HEK293 (cell line): ENCODE results near the gene PAF1.

Experiments used
- GFI1B ChIP-seq: fragments of 450-650 bp; formaldehyde crosslinking; IDR thresholded peaks from 2 replicates; pipeline ENCODE4 v1.5.1; 2016; ENCODE audit warnings: missing biosample characterization, missing genetic modification characterization
- GLIS1 ChIP-seq: fragments of 450-650 bp; formaldehyde crosslinking; IDR thresholded peaks from 2 replicates; pipeline ENCODE4 v1.5.1; 2016; ENCODE audit warnings: missing biosample characterization, missing genetic modification characterization
- KLF16 ChIP-seq: fragments of 450-650 bp; formaldehyde crosslinking; IDR thresholded peaks from 2 replicates; pipeline ENCODE4 v1.5.1; 2017; ENCODE audit warnings: missing biosample characterization, missing genetic modification characterization
- KLF8 ChIP-seq: fragments of 450-650 bp; formaldehyde crosslinking; IDR thresholded peaks from 2 replicates; pipeline ENCODE4 v1.5.1; 2016; ENCODE audit warnings: missing biosample characterization, missing genetic modification characterization
- MYNN ChIP-seq: fragments of 450-650 bp; formaldehyde crosslinking; IDR thresholded peaks from 2 replicates; pipeline ENCODE4 v1.5.1; 2016; ENCODE audit warnings: missing biosample characterization, missing genetic modification characterization, borderline replicate concordance
- SCRT2 ChIP-seq: fragments of 450-650 bp; formaldehyde crosslinking; IDR thresholded peaks from 2 replicates; pipeline ENCODE4 v1.5.1; 2016; ENCODE audit warnings: missing biosample characterization, missing genetic modification characterization
- ZNF10 ChIP-seq: fragments of 450-650 bp; formaldehyde crosslinking; IDR thresholded peaks from 2 replicates; pipeline ENCODE4 v1.5.1; 2017; ENCODE audit warnings: missing biosample characterization, missing genetic modification characterization
- ZNF146 ChIP-seq: fragments of 450-650 bp; formaldehyde crosslinking; IDR thresholded peaks from 2 replicates; pipeline ENCODE4 v1.5.1; 2016; ENCODE audit warnings: missing biosample characterization, missing genetic modification characterization
- ZNF239 ChIP-seq: fragments of 450-650 bp; formaldehyde crosslinking; IDR thresholded peaks from 2 replicates; pipeline ENCODE4 v1.5.1; 2016; ENCODE audit warnings: missing biosample characterization, missing genetic modification characterization
- ZNF248 ChIP-seq: fragments of 450-650 bp; formaldehyde crosslinking; IDR thresholded peaks from 2 replicates; pipeline ENCODE4 v1.5.1; 2017; ENCODE audit warnings: missing biosample characterization, missing genetic modification characterization
- ZNF274 ChIP-seq, 2 experiments: fragments of 200-500 bp in 1 of 2; fragments of 450-650 bp in 1 of 2; sonication (Bioruptor generic) in 1 of 2; formaldehyde crosslinking in 1 of 2; IDR thresholded peaks; 2 replicates each; pipeline versions ENCODE4 v1.5.1 to v1.6.1; 2014 to 2016; ENCODE audit warnings: borderline replicate concordance in 1 of 2, inconsistent platforms in 1 of 2, low read length in 1 of 2, missing biosample characterization in 1 of 2, missing genetic modification characterization in 1 of 2
- ZNF311 ChIP-seq: fragments of 450-650 bp; formaldehyde crosslinking; IDR thresholded peaks from 2 replicates; pipeline ENCODE4 v1.5.1; 2017; ENCODE audit warnings: missing biosample characterization, missing genetic modification characterization, borderline replicate concordance
- ZNF416 ChIP-seq: fragments of 450-650 bp; formaldehyde crosslinking; IDR thresholded peaks from 2 replicates; pipeline ENCODE4 v1.5.1; 2016; ENCODE audit warnings: missing biosample characterization, missing genetic modification characterization
- ZNF433 ChIP-seq: fragments of 450-650 bp; formaldehyde crosslinking; IDR thresholded peaks from 2 replicates; pipeline ENCODE4 v1.5.1; 2016; ENCODE audit warnings: missing biosample characterization, missing genetic modification characterization, low read depth
- ZNF514 ChIP-seq: fragments of 450-650 bp; formaldehyde crosslinking; IDR thresholded peaks from 2 replicates; pipeline ENCODE4 v1.5.1; 2016; ENCODE audit warnings: missing biosample characterization, missing genetic modification characterization
- ZNF549 ChIP-seq: fragments of 450-650 bp; IDR thresholded peaks from 2 replicates; pipeline ENCODE4 v1.5.1; 2018; ENCODE audit warnings: missing biosample characterization, missing genetic modification characterization, mild to moderate bottlenecking, inconsistent platforms, moderate library complexity
- ZNF621 ChIP-seq: fragments of 450-650 bp; formaldehyde crosslinking; IDR thresholded peaks from 2 replicates; pipeline ENCODE4 v1.5.1; 2017; ENCODE audit warnings: missing biosample characterization, missing genetic modification characterization
- ZNF626 ChIP-seq: fragments of 450-650 bp; sonication (Bioruptor Pico); formaldehyde crosslinking; IDR thresholded peaks from 2 replicates; pipeline ENCODE4 v1.5.1; 2018; ENCODE audit warnings: missing biosample characterization, missing genetic modification characterization, inconsistent platforms
- ZNF707 ChIP-seq: fragments of 450-650 bp; formaldehyde crosslinking; IDR thresholded peaks from 2 replicates; pipeline ENCODE4 v1.5.1; 2016; ENCODE audit warnings: missing biosample characterization, missing genetic modification characterization
- ZNF76 ChIP-seq: fragments of 450-650 bp; formaldehyde crosslinking; IDR thresholded peaks from 2 replicates; pipeline ENCODE4; 2016; ENCODE audit warnings: low read depth, missing biosample characterization, missing genetic modification characterization, borderline replicate concordance
- ZSCAN23 ChIP-seq: fragments of 450-650 bp; formaldehyde crosslinking; IDR thresholded peaks from 2 replicates; pipeline ENCODE4 v1.5.1; 2016; ENCODE audit warnings: missing biosample characterization, missing genetic modification characterization
- TF ChIP-seq, protein P1 (sequence below): fragments of 450-650 bp; formaldehyde crosslinking; conservative IDR thresholded peaks from 2 replicates; pipeline ENCODE4 v1.5.1; 2016; ENCODE audit warnings: low read depth, missing biosample characterization, missing genetic modification characterization
- TF ChIP-seq, protein P2 (sequence below): fragments of 450-650 bp; formaldehyde crosslinking; IDR thresholded peaks from 2 replicates; pipeline ENCODE4 v1.5.1; 2016; ENCODE audit warnings: missing biosample characterization, missing genetic modification characterization
- TF ChIP-seq, protein P3 (sequence below): fragments of 450-650 bp; formaldehyde crosslinking; IDR thresholded peaks from 2 replicates; pipeline ENCODE4 v1.5.1; 2017; ENCODE audit warnings: missing biosample characterization, missing genetic modification characterization
- TF ChIP-seq, protein P4 (sequence below): IDR thresholded peaks from 2 replicates; pipeline ENCODE4 v1.6.1; 2011; ENCODE audit warnings: mild to moderate bottlenecking, low read depth, low read length, borderline replicate concordance
- TF ChIP-seq, protein P5 (sequence below): fragments of 450-650 bp; formaldehyde crosslinking; IDR thresholded peaks from 2 replicates; pipeline ENCODE4 v1.5.1; 2016; ENCODE audit warnings: missing biosample characterization, missing genetic modification characterization

Gene PAF1

DNA sequence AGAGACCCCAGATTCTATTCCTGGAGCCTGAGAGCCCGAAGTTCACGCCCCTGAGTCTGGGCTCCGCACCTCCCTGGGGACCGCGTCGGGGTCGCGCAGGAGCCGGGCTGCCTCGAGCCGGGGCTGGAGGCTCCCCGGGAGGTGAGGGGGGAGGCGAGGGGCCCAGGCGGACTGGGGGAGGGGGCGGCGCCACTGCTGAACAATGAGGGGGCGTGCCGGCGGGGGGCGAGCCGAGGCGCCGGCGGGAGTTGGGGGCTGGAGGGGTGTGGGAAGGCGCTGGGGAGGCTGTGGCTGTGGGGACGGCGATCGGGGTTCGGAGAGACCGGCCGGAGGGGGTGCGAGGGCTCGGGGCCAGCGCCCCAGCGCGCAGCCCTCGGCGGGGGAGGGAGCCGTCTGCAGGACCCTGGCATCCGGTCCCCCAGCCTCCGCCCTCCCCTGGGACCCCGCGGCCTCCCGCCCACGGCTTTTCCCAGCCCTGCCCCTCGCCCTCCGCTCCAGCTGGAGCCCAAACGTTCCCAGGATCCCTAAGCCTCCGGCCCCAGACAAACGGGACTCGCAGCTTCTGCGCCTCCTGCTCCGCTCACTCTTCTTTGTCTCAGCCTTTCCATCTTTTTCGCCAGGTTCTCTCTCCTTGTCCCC, 22.5 kb upstream of the PAF1 start (continued):
- TF ChIP-seq, protein P1, sequence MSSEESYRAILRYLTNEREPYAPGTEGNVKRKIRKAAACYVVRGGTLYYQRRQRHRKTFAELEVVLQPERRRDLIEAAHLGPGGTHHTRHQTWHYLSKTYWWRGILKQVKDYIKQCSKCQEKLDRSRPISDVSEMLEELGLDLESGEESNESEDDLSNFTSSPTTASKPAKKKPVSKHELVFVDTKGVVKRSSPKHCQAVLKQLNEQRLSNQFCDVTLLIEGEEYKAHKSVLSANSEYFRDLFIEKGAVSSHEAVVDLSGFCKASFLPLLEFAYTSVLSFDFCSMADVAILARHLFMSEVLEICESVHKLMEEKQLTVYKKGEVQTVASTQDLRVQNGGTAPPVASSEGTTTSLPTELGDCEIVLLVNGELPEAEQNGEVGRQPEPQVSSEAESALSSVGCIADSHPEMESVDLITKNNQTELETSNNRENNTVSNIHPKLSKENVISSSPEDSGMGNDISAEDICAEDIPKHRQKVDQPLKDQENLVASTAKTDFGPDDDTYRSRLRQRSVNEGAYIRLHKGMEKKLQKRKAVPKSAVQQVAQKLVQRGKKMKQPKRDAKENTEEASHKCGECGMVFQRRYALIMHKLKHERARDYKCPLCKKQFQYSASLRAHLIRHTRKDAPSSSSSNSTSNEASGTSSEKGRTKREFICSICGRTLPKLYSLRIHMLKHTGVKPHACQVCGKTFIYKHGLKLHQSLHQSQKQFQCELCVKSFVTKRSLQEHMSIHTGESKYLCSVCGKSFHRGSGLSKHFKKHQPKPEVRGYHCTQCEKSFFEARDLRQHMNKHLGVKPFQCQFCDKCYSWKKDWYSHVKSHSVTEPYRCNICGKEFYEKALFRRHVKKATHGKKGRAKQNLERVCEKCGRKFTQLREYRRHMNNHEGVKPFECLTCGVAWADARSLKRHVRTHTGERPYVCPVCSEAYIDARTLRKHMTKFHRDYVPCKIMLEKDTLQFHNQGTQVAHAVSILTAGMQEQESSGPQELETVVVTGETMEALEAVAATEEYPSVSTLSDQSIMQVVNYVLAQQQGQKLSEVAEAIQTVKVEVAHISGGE = peak; percentile 65
- TF ChIP-seq ZNF514 (tag by site-specific recombination) (no peak), MYNN (no peak), ZNF416 (tag by site-specific recombination) (no peak), ZNF311 (tag by site-specific recombination) (no peak), ZNF239 (no peak), GLIS1 (peak; percentile 95), SCRT2 (tag by site-specific recombination) (no peak), ZSCAN23 (tag by site-specific recombination) (no peak), KLF8 (tag by site-specific recombination) (peak; percentile 73; the same call in 1 of the 2 replicates), ZNF433 (tag by site-specific recombination) (no peak), ZNF146 (tag by site-specific recombination) (no peak), ZNF76 (tag by site-specific recombination) (peak; percentile 91), ZNF274 (IDR thresholded peaks at IDR 0.05; ENCODE audit: low read length) (no peak), ZNF274 (tag by site-specific recombination; IDR thresholded peaks at IDR 0.05; ENCODE audit: borderline replicate concordance) (no peak), KLF16 (tag by site-specific recombination) (peak; percentile 47; the same call in 1 of the 2 replicates), ZNF248 (tag by site-specific recombination) (no peak), ZNF10 (tag by site-specific recombination) (no peak), ZNF707 (tag by site-specific recombination) (no peak), ZNF549 (tag by site-specific recombination) (no peak), GFI1B (tag by site-specific recombination) (no peak), ZNF626 (tag by site-specific recombination) (no peak), ZNF621 (tag by site-specific recombination) (no peak)
- TF ChIP-seq, protein P2, sequence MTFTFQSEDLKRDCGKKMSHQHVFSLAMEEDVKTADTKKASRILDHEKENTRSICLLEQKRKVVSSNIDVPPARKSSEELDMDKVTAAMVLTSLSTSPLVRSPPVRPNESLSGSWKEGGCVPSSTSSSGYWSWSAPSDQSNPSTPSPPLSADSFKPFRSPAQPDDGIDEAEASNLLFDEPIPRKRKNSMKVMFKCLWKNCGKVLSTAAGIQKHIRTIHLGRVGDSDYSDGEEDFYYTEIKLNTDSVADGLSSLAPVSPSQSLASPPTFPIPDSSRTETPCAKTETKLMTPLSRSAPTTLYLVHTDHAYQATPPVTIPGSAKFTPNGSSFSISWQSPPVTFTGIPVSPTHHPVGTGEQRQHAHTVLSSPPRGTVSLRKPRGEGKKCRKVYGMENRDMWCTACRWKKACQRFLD (tag by site-specific recombination) = no peak
- TF ChIP-seq, protein P3, sequence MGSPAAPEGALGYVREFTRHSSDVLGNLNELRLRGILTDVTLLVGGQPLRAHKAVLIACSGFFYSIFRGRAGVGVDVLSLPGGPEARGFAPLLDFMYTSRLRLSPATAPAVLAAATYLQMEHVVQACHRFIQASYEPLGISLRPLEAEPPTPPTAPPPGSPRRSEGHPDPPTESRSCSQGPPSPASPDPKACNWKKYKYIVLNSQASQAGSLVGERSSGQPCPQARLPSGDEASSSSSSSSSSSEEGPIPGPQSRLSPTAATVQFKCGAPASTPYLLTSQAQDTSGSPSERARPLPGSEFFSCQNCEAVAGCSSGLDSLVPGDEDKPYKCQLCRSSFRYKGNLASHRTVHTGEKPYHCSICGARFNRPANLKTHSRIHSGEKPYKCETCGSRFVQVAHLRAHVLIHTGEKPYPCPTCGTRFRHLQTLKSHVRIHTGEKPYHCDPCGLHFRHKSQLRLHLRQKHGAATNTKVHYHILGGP (tag by site-specific recombination) = no peak
- TF ChIP-seq, protein P4, sequence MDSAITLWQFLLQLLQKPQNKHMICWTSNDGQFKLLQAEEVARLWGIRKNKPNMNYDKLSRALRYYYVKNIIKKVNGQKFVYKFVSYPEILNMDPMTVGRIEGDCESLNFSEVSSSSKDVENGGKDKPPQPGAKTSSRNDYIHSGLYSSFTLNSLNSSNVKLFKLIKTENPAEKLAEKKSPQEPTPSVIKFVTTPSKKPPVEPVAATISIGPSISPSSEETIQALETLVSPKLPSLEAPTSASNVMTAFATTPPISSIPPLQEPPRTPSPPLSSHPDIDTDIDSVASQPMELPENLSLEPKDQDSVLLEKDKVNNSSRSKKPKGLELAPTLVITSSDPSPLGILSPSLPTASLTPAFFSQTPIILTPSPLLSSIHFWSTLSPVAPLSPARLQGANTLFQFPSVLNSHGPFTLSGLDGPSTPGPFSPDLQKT = no peak
- TF ChIP-seq, protein P5, sequence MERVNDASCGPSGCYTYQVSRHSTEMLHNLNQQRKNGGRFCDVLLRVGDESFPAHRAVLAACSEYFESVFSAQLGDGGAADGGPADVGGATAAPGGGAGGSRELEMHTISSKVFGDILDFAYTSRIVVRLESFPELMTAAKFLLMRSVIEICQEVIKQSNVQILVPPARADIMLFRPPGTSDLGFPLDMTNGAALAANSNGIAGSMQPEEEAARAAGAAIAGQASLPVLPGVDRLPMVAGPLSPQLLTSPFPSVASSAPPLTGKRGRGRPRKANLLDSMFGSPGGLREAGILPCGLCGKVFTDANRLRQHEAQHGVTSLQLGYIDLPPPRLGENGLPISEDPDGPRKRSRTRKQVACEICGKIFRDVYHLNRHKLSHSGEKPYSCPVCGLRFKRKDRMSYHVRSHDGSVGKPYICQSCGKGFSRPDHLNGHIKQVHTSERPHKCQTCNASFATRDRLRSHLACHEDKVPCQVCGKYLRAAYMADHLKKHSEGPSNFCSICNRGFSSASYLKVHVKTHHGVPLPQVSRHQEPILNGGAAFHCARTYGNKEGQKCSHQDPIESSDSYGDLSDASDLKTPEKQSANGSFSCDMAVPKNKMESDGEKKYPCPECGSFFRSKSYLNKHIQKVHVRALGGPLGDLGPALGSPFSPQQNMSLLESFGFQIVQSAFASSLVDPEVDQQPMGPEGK = peak; percentile 80
